Calu3 (cell line): Measurements from ENCODE around the gene RBFOX2. TPM values are rescaled to one million over a fixed set of nuclear protein-coding genes. Genes with fewer than 3 reads are reported as not detected.

Experiments
- BruUV-seq: library from RNA; stranded (reverse); fragments of 400-500 nt; replicated peaks from 2 replicates; lab custom pipeline; 2021; lab: Mats Ljungman, UMichigan
- CTCF ChIA-PET: fragments of 300-600 bp; sonication (Branson Sonifier 250); formaldehyde crosslinking; loops from one replicate; lab custom pipeline; 2022; ENCODE audit warnings: antibody characterized with exemption; lab: Charles Lee
- DNase-seq: peaks from one replicate; pipeline ENCODE4 v3.0.0; 2022
- H3K27ac Mint-ChIP-seq: one replicate; pipeline ENCODE4 v1.8.0; 2022; ENCODE audit warnings: mixed read lengths; ENCODE audit not compliant: unreplicated experiment
- H3K27me3 Mint-ChIP-seq: one replicate; pipeline ENCODE4 v1.8.0; 2022; ENCODE audit warnings: mixed read lengths; ENCODE audit not compliant: unreplicated experiment
- H3K36me3 Mint-ChIP-seq: one replicate; pipeline ENCODE4 v1.8.0; 2022; ENCODE audit warnings: mild to moderate bottlenecking, moderate library complexity, mixed read lengths; ENCODE audit not compliant: insufficient read depth, unreplicated experiment
- H3K4me1 Mint-ChIP-seq: one replicate; pipeline ENCODE4 v1.8.0; 2022; ENCODE audit warnings: mild to moderate bottlenecking, low read depth, mixed read lengths; ENCODE audit not compliant: unreplicated experiment
- H3K4me3 Mint-ChIP-seq: one replicate; pipeline ENCODE4 v1.8.0; 2022; ENCODE audit warnings: mild to moderate bottlenecking, low read depth, moderate library complexity, mixed read lengths; ENCODE audit not compliant: unreplicated experiment
- H3K9me3 Mint-ChIP-seq: one replicate; pipeline ENCODE4 v1.8.0; 2022; ENCODE audit warnings: low read depth, mixed read lengths; ENCODE audit not compliant: unreplicated experiment
- CTCF ChIP-seq: fragments of 200-600 bp; IDR thresholded peaks from one replicate; pipeline ENCODE4 v1.8.0; 2022; ENCODE audit warnings: antibody characterized with exemption; ENCODE audit not compliant: unreplicated experiment
- intact Hi-C: fragments of 100-400 bp; cut with micrococcal nuclease; formaldehyde crosslinking; loops from one replicate; pipeline ENCODE4 v1.10.0; 2022; ENCODE audit not compliant: unreplicated experiment
- total RNA-seq: library from RNA; stranded (reverse); gene quantifications from 2 replicates; pipeline ENCODE4 v1.2.3, GENCODE V29; 2022

The RBFOX2 gene
- total RNA-seq, 1 experiment from 2014 or later, result 63.1 TPM

DNA sequence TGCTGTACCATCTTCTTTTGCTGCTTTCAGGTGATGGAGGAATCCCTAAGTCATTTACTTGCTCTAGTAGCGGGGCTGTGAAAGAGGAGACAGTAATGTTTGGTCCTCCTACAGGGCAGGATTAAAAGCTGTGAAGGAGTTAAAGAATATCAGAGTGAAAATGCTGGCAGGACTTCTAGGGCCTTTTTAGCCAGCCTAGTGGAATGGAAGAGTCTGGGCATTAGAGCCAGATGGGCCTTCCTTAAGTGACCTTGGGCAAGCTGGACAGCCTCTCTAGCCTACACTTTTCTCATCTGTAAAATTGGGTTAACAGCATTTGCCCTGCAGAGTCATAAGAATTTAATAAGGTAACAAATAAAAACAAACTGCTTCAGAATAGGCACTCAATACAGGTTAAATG is 114.7 kb downstream of the RBFOX2 start:
- DNase-seq, result no peak
- Mint-ChIP-seq H3K27me3 (no peaks in the 10 kb centered on the region), H3K27ac (peak overlapping the region; percentile 4), H3K4me1 (peaks cover 25% of the 10 kb centered on the region), H3K36me3 (peaks cover 10% of the 10 kb centered on the region), H3K9me3 (no peaks in the 10 kb centered on the region), H3K4me3 (peak overlapping the region; percentile 73)
- no peak for TF ChIP-seq CTCF
- BruUV-seq, result no TSS peak
- intact Hi-C loops, result loop anchor here (2.0 kb wide), 1 partner anchor 73 kb away; no protein-coding TSS in a partner anchor
- CTCF ChIA-PET, result interaction anchor here (0.9 to 1.9 kb wide), 2 partner anchors 92 to 152 kb away, joined by 3 to 8 read pairs; no protein-coding TSS in a partner anchor

DNA sequence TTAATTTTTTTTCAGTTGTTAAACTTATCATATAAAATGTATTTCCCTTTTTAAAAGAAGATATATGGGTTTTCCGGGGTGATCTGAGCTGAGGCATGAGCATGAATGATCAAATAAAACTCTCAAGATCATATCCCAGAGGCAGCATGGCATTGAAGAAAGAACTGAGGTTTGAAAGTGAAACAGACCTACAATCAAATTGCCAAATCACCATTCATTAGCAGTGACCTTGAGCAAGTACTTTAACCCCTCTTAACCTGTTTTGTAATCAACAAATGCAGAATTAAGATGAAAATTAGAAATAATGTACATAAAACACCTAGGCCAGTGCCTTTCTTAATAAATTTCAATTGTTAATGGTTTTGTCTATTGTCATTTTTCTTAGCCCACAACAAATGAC is 116.0 kb downstream of the RBFOX2 start:
- no peak for DNase-seq
- intact Hi-C loops, result no loop called here
- no peak overlapping the region for H3K4me3 Mint-ChIP-seq
- no peak overlapping the region for H3K27ac Mint-ChIP-seq
- H3K9me3 Mint-ChIP-seq, result no peaks in the 10 kb centered on the region
- no peaks in the 10 kb centered on the region for H3K27me3 Mint-ChIP-seq
- no peak for TF ChIP-seq CTCF
- no TSS peak for BruUV-seq
- H3K4me1 Mint-ChIP-seq, result peaks cover 25% of the 10 kb centered on the region
- peaks cover 10% of the 10 kb centered on the region for H3K36me3 Mint-ChIP-seq
- CTCF ChIA-PET, result no interaction called here

- no peak for DNase-seq
- CTCF ChIA-PET, result no interaction called here
- intact Hi-C loops, result no loop called here
- Mint-ChIP-seq H3K4me1 (peaks cover 25% of the 10 kb centered on the region), H3K4me3 (no peak overlapping the region), H3K27ac (no peak overlapping the region), H3K27me3 (no peaks in the 10 kb centered on the region), H3K9me3 (no peaks in the 10 kb centered on the region), H3K36me3 (peaks cover 10% of the 10 kb centered on the region)
- TF ChIP-seq CTCF, result no peak
- BruUV-seq, result no TSS peak
Observed at GRCh38 chr22:35911877-35912276, 116.7 kb downstream of the RBFOX2 start.

- BruUV-seq, result no TSS peak
- Mint-ChIP-seq H3K27ac (no peak overlapping the region), H3K9me3 (no peaks in the 10 kb centered on the region), H3K4me3 (no peak overlapping the region), H3K36me3 (peaks cover 10% of the 10 kb centered on the region), H3K4me1 (peaks cover 22% of the 10 kb centered on the region), H3K27me3 (no peaks in the 10 kb centered on the region)
- CTCF ChIA-PET, result no interaction called here
- intact Hi-C loops, result no loop called here
- DNase-seq, result no peak
- no peak for TF ChIP-seq CTCF
Observed at GRCh38 chr22:35910926-35911325, 117.7 kb downstream of the RBFOX2 start.
